ENCODE measurements around the gene DUSP22. TPM values are rescaled to one million over a fixed set of nuclear protein-coding genes. Genes with fewer than 3 reads are reported as not detected.

The DUSP22 gene
- total RNA-seq, 1 experiment from 2014 or later = 25.0 TPM

DNA sequence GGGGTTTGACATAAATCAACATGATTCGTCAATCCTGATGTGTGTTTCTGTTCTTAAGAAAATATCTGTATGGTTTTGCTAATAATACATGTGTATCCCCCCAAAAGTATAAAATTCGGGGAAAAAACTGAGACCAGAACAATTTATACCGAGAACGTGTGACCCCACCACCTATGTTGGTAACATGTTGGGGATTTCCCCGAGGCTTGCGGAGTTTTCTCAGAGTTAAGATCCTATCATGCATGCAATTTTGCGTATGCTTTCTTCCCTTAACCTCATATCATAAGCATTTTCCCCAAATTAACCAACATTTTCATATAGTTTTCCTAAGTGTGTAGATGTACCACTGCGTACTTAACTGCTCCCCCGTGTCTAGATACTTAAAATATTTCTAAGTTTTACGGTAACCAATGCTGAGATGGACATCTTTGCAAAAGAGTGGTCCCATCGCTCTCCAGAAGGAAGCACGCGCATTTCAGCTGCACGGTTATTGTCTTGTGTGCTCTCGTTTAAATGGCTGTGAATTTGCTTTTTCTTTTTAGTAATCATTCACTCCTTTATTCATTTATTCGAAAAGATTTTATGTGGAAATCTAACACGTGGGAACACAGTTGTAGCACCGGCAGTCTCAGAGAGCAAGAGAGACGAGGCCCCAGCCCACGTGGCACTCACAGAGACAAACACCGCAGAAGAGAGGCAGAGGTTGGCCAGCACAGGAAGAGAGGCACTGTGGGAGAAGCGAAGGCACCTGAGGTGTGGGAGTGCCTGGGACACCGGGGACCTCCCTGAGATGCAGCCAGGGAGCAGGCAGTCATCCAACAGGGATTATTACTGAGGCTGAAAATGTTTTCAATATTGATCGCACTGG, 86.0 kb downstream of the DUSP22 start:
- Histone ChIP-seq H2BK15ac (ENCODE audit: low read depth, low read length) (no peak overlapping the region), H3K23ac (ENCODE audit: insufficient read length, low read depth, low read length) (no peak overlapping the region), H3K79me1 (ENCODE audit: insufficient read depth, low read depth, low read length, poor library complexity, severe bottlenecking) (no peaks in the 10 kb centered on the region), H3K4me2 (ENCODE audit: insufficient read depth, insufficient read length, low read length) (no peak overlapping the region), H4K5ac (ENCODE audit: insufficient read length, low read depth, low read length) (no peak overlapping the region), H2AFZ (ENCODE audit: low read length) (no peak overlapping the region), H3K4me1 (ENCODE audit: insufficient read depth, low read length) (no peaks in the 10 kb centered on the region), H4K91ac (ENCODE audit: insufficient read length, low read depth, low read length) (no peak overlapping the region), H3K56ac (ENCODE audit: insufficient read length, low read depth, low read length) (no peak overlapping the region), H3K27me3 (ENCODE audit: insufficient read depth, low read length) (no peaks in the 10 kb centered on the region), H3K23me2 (ENCODE audit: insufficient read length, low read depth, low read length, poor library complexity, severe bottlenecking) (peaks cover 3% of the 10 kb centered on the region), H3K4ac (ENCODE audit: low read depth, low read length) (no peak overlapping the region), H4K20me1 (ENCODE audit: control insufficient read depth, insufficient read depth, insufficient read length) (no peaks in the 10 kb centered on the region), H3K18ac (ENCODE audit: insufficient read length, low read depth, low read length) (no peak overlapping the region), H3K9ac (ENCODE audit: extremely low read depth, insufficient read length, low read length) (no peak overlapping the region), H2BK120ac (ENCODE audit: low read depth, low read length, poor library complexity, severe bottlenecking) (no peak overlapping the region), H4K8ac (replicated peaks; ENCODE audit: insufficient read length, low read depth, low read length) (no peak overlapping the region), H2BK20ac (ENCODE audit: low read depth, low read length, poor library complexity, severe bottlenecking) (no peak overlapping the region), H2BK5ac (ENCODE audit: insufficient read length, low read length) (no peak overlapping the region), H3T11ph (ENCODE audit: low read length) (no peak overlapping the region), H2AK5ac (ENCODE audit: insufficient read length, low read length) (no peak overlapping the region), H3K9me3 (ENCODE audit: control insufficient read depth, low read depth, low read length) (peaks cover 63% of the 10 kb centered on the region), H3K79me2 (ENCODE audit: insufficient read depth, low read length) (no peaks in the 10 kb centered on the region), H2BK12ac (ENCODE audit: insufficient read length, low read depth, low read length) (no peak overlapping the region), H3K14ac (ENCODE audit: insufficient read depth, low read length) (no peak overlapping the region), H3K27ac (ENCODE audit: insufficient read length, low read depth, low read length) (no peak overlapping the region)
- Mint-ChIP-seq H3K27me3 (ENCODE audit: low read depth) (peaks cover 24% of the 10 kb centered on the region), H3K27ac (peak overlapping the region in 1 of 3 experiments; percentile 15; a peak in 1 of 7 replicates), H3K9me3 (peaks cover 78 to 84% of the 10 kb centered on the region in 2 experiments), H3K4me1 (peaks cover 6 to 13% of the 10 kb centered on the region in 2 experiments), H3K4me3 (no peak overlapping the region), H3K36me3 (ENCODE audit: insufficient read depth in 1 of 3, low read depth in 3 of 3) (peaks cover 0 to 13% (median 7%) of the 10 kb centered on the region in 3 experiments; a peak in 5 of 7 replicates)
- DNase-seq = no peak
- WGBS (ENCODE audit: extremely low coverage, insufficient read length, low lambda C conversion rate) = no CpG with 5 or more reads among the region's 24 CpGs
- TF ChIP-seq, protein P1, sequence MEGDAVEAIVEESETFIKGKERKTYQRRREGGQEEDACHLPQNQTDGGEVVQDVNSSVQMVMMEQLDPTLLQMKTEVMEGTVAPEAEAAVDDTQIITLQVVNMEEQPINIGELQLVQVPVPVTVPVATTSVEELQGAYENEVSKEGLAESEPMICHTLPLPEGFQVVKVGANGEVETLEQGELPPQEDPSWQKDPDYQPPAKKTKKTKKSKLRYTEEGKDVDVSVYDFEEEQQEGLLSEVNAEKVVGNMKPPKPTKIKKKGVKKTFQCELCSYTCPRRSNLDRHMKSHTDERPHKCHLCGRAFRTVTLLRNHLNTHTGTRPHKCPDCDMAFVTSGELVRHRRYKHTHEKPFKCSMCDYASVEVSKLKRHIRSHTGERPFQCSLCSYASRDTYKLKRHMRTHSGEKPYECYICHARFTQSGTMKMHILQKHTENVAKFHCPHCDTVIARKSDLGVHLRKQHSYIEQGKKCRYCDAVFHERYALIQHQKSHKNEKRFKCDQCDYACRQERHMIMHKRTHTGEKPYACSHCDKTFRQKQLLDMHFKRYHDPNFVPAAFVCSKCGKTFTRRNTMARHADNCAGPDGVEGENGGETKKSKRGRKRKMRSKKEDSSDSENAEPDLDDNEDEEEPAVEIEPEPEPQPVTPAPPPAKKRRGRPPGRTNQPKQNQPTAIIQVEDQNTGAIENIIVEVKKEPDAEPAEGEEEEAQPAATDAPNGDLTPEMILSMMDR (conservative IDR thresholded peaks at IDR 0.05) = no peak

Measured in H9 (cell line).